SIG-M5 treated with dmso at 0.1 percent for 504 hours (cell line): Measurements from ENCODE around the gene SELPLG.
"Not testable (repeated sequence)": the region's sequence is repeated elsewhere in the genome, so short reads cannot be mapped to it uniquely, and the experiment has no call there.

Experiments
- DNase-seq: peaks from one replicate; lab custom pipeline; 2025; ENCODE audit not compliant: unreplicated experiment; lab: John Stamatoyannopoulos, UW

SELPLG gene

GRCh38 chr12:108620236-108620879 is 13.3 kb downstream of the SELPLG start:
- peak; percentile 67 for DNase-seq

GRCh38 chr12:108619369-108620160 is 14.1 kb downstream of the SELPLG start:
- DNase-seq, result no peak

GRCh38 chr12:108618953-108619274 is 14.8 kb downstream of the SELPLG start:
- not testable (repeated sequence) for DNase-seq

- peak; percentile 72 for DNase-seq
These were observed 15.4 kb downstream of the SELPLG start for GRCh38 chr12:108618079-108618952.

DNA sequence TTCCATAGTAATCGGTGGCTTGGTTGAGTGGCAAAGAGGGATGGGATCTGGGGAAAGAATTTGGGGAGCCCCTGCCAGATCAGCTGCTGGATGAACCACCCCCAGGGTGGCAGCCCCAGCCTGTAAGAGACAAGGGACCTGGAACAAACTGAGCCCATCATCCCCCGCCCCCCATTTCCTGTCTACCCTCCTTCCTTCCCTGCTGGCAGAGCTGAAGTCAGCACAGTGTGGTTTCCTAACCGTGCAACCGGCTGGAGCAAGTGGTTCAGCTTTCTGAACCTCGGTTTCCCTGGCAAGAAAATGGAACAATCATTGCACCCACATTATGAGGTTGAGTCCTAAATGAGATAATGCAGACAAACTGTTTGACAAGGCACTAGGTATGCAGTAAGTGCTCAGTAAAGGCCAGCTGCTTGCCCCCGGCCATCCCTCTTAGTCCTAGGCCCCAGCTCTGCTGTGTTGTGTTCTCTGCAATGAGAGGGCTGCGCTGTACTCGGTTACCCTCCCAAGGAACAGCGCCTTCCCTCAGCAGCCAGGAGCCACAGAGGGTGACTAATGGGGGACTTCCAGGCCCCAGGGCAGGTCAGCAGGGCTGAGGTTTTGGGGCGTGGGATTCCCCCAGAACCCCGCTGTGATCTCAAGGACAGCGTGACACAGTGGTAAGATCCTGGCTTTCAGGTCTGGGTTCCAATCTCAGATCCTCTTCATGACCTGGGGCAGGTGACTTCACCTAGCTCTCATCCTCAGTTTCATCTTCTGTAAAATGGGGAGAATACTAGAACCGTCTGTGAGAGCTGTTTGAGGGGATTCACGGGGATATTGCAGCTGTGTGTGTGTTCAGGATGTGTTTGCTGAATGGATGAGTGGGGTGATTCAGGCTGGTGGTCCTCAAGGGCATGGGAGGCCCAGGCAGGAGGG is 16.5 kb downstream of the SELPLG start:
- DNase-seq, result no peak

- DNase-seq, result no peak
These were observed 17.3 kb downstream of the SELPLG start for GRCh38 chr12:108616359-108616758.

GRCh38 chr12:108615918-108616317 is 17.8 kb downstream of the SELPLG start:
- no peak for DNase-seq

GRCh38 chr12:108614639-108615038 is 19.1 kb downstream of the SELPLG start:
- no peak for DNase-seq

GRCh38 chr12:108614041-108614440 is 19.7 kb downstream of the SELPLG start:
- no peak for DNase-seq

DNA sequence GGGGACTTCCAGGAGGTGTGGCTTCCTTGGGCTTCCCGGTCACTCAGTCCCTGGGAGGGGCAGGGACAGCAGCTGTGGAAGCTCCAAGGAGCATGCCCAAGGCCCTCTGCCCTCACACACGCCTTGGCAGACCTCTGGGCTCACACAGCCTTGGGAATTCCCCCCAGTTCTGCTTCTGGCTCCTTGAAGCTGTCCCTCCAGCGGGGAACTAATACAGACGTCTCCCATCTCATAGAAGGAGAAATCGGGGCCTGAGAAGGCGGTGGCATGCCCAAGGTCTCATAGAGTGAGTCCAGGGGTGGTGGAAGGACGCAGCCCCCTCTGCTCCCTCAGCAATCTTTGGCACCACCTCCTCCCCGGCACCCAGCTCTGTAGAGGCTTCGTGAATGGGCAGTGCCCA is 20.1 kb downstream of the SELPLG start:
- no peak for DNase-seq

DNA sequence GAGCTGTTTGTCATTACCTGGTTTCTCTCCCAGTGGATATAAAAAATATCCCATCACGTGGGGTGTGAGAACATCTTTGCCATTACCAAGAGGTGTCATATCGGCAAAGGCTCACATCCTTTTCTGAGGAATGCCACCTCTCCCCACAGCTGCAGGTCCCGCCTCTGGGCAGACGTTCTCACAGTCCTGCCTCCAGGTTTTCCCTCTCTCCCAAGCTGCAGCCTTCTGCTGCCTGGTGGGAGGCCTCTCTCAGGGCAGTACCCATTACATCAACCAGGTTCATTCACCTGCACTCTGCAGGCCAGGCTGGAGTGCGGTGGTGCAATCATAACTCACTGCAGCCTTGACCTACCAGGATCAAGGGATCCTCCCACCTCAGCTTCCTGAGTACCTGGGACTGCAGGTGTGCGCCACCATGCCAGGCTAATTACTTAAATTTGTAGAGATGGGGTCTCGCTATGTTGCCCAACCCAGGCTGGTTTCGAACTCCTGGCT is 20.9 kb downstream of the SELPLG start:
- DNase-seq, result no peak

GRCh38 chr12:108611884-108612415 is 21.7 kb downstream of the SELPLG start:
- peak; percentile 43 for DNase-seq

DNA sequence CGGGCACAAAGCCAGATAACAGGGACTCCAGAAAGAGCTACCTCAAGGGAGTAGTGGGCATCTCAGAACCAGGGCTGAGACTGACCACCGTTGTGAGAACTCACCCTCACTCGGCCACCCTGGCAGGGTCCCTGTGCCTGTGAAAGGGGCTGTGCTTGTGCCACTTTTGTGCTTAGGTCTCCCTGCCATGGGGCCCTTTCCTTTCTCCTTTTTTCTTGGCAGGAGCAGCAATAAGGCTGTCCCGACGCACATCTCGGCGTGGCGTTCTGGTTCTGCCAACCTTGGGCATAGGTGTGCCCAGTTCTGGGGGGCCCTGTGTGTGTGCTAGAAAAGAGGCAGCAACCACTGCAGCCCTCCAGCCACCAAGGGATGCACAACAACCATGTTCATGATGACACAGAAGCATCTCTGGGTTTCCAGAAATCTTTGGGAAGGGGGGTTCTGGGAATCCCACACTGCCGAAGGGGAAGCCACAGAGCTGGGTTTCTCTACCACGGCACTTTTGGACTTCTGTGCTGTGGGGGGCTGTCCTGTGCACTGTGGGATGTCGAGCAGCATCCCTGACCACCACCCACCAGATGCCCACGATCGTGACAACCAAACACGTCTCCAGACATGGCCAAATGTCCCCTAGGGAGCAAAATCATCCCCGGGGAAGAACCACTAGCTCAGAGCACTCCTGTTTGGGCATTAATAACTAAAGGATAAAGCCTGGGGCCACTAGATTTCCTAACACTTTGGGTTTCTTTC is 22.7 kb downstream of the SELPLG start:
- DNase-seq, result no peak

DNA sequence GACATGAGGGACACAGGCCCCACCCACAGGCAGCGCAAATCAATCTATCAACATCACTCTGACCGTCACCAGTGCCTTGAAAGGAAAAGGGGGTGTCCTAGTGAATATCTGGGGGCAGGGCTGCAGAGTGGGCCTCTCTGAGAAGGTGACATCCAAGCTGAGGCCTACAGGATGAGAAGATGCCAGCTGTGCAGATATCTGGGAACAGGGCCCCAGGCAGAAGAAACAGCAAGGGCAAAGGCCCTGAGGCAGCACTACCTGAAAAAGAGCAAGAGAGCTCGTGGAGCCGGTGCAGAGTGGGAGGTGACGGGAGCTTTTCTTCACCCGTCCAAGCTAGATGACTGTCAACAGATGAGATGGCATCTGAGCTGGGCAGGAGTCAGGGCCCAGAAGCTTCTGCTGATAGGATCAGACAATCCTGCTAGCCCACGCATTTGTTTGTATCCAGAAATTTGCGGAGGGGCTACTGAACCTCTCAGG is 23.3 kb downstream of the SELPLG start:
- DNase-seq, result no peak

- DNase-seq, result no peak
These were observed 24.0 kb downstream of the SELPLG start for GRCh38 chr12:108609537-108610335.

- DNase-seq, result no peak
These were observed 25.1 kb downstream of the SELPLG start for GRCh38 chr12:108608616-108609015.

- no peak for DNase-seq
These were observed 25.6 kb downstream of the SELPLG start for GRCh38 chr12:108607981-108608600.

DNA sequence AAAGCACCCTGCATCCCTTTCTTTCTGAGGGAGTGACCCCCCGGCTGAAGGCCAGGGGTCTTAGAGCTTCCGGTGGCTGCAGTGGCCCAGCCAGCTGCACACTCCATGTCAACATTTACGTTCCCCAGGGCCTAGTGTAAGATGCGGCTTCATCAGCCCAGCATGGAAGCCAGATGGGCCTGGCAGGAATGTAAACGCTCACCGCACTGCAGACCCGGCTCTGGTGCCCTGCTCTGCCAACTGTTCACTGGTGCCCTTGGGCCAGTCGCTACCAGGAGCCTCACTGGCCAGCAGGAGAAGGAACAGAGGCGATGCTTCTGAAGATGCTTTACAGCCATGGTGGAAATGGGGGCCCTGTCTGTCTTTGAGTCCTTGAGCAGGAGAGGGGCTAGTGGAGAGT is 27.2 kb downstream of the SELPLG start:
- DNase-seq, result no peak
